CD4-positive, alpha-beta T cell treated with Interleukin-21 for 1 hour (primary cell): ENCODE data around the gene STAP2.
A peak's percentile ranks its signal among the peaks of the same experiment; 100 is the strongest.
"Not testable (repeated sequence)": the region's sequence is repeated elsewhere in the genome, so short reads cannot be mapped to it uniquely, and the experiment has no call there.

ENCODE experiments used
- DNase-seq: peaks from one replicate; pipeline ENCODE4 v3.0.0-alpha.2; 2020

STAP2 gene

GRCh38 chr19:4354897-4355296 lies 16.3 kb upstream of the STAP2 start:
- DNase-seq = no peak

GRCh38 chr19:4354282-4354681 lies 15.7 kb upstream of the STAP2 start:
- DNase-seq = no peak

GRCh38 chr19:4352701-4353121 lies 14.1 kb upstream of the STAP2 start:
- DNase-seq = peak; percentile 73

- DNase-seq = no peak
Measured at GRCh38 chr19:4350726-4351125, 12.1 kb upstream of the STAP2 start.

- DNase-seq = no peak
Measured at GRCh38 chr19:4350111-4350510, 11.5 kb upstream of the STAP2 start.

GRCh38 chr19:4349225-4349624 lies 10.6 kb upstream of the STAP2 start:
- DNase-seq = not testable (repeated sequence)

GRCh38 chr19:4347521-4347920 lies 8.9 kb upstream of the STAP2 start:
- DNase-seq = no peak

- no peak for DNase-seq
Measured at GRCh38 chr19:4346020-4346383, 7.4 kb upstream of the STAP2 start.

GRCh38 chr19:4345342-4346019 lies 6.9 kb upstream of the STAP2 start:
- no peak for DNase-seq

GRCh38 chr19:4343370-4344307 lies 5.0 kb upstream of the STAP2 start, which contains the start of gene MPND:
TSS of gene MPND (plus strand) at chr19:4343562. CDS start at chr19:4343594, 32 bp downstream.
- peak; percentile 90 for DNase-seq

- peak; percentile 99 for DNase-seq
Measured at GRCh38 chr19:4342615-4343369, 4.2 kb upstream of the STAP2 start.

- DNase-seq = no peak
Measured at GRCh38 chr19:4342314-4342614, 3.6 kb upstream of the STAP2 start.

- no peak for DNase-seq
Measured at GRCh38 chr19:4337906-4338440, 654 bp downstream of the STAP2 start.

GRCh38 chr19:4334929-4335570 lies 3.6 kb downstream of the STAP2 start:
- DNase-seq = no peak

- DNase-seq = no peak
Measured at GRCh38 chr19:4329858-4330257, 8.8 kb downstream of the STAP2 start.

- DNase-seq = peak; percentile 47
Measured at GRCh38 chr19:4328991-4329681, 9.5 kb downstream of the STAP2 start.

- DNase-seq = peak; percentile 96
Measured at GRCh38 chr19:4328243-4328990, 10.2 kb downstream of the STAP2 start.

- no peak for DNase-seq
Measured at GRCh38 chr19:4327877-4328242, 10.8 kb downstream of the STAP2 start.

GRCh38 chr19:4327252-4327876 lies 11.3 kb downstream of the STAP2 start:
- DNase-seq = peak; percentile 80

GRCh38 chr19:4326837-4327251 lies 11.8 kb downstream of the STAP2 start:
- peak; percentile 39 for DNase-seq
